ENCODE measurements around the gene TULP1.

GRCh38 chr6:35468181-35468979 is 44.3 kb downstream of the TULP1 start, which contains the start of gene RPL10A:
- TF ChIP-seq CTCF (IDR thresholded peaks at IDR 0.05; ENCODE audit: poor library complexity) (peak; percentile 100), EZH2 (IDR thresholded peaks at IDR 0.05; ENCODE audit: borderline replicate concordance) (no peak)
